Measurements from ENCODE around the gene SIPA1L3. TPM values are rescaled to one million over a fixed set of nuclear protein-coding genes. Genes with fewer than 3 reads are reported as not detected.

The SIPA1L3 gene
- total and polyA plus RNA-seq, 2 experiments from 2014 or later = 15.7 to 54.1 TPM

DNA sequence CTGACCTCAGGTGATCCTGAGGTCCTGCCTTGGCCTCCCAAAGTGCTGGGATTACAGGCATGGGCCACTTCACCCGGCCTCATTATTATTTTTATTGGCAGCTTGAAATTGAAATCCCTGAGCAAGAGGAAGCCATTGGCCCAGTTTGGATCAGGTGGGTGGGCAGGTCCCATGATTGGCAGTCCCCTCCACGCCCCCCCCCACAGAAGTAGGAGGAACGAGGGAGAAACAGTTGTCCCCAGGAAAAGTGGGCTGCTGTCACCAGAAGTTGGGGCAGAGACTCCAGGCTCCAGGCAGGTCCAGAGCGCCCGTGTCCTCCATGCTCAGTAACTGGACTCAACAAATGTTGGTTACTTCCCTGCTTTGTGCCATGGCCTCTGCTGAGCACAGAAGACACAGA, 70.4 kb downstream of the SIPA1L3 start (continued):
- TF ChIP-seq, protein P1, sequence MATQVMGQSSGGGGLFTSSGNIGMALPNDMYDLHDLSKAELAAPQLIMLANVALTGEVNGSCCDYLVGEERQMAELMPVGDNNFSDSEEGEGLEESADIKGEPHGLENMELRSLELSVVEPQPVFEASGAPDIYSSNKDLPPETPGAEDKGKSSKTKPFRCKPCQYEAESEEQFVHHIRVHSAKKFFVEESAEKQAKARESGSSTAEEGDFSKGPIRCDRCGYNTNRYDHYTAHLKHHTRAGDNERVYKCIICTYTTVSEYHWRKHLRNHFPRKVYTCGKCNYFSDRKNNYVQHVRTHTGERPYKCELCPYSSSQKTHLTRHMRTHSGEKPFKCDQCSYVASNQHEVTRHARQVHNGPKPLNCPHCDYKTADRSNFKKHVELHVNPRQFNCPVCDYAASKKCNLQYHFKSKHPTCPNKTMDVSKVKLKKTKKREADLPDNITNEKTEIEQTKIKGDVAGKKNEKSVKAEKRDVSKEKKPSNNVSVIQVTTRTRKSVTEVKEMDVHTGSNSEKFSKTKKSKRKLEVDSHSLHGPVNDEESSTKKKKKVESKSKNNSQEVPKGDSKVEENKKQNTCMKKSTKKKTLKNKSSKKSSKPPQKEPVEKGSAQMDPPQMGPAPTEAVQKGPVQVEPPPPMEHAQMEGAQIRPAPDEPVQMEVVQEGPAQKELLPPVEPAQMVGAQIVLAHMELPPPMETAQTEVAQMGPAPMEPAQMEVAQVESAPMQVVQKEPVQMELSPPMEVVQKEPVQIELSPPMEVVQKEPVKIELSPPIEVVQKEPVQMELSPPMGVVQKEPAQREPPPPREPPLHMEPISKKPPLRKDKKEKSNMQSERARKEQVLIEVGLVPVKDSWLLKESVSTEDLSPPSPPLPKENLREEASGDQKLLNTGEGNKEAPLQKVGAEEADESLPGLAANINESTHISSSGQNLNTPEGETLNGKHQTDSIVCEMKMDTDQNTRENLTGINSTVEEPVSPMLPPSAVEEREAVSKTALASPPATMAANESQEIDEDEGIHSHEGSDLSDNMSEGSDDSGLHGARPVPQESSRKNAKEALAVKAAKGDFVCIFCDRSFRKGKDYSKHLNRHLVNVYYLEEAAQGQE (IDR thresholded peaks at IDR 0.05; ENCODE audit: unreplicated experiment) = no peak
- no peak for TF ChIP-seq EZH2phosphoT487 (IDR thresholded peaks at IDR 0.05; ENCODE audit: unreplicated experiment)
- TF ChIP-seq ZNF114 (CRISPR knock-in tag; IDR thresholded peaks at IDR 0.05) = no peak
- no peak for TF ChIP-seq POLR2AphosphoS5 (IDR thresholded peaks at IDR 0.05; ENCODE audit: low read depth)
- TF ChIP-seq, protein P2, sequence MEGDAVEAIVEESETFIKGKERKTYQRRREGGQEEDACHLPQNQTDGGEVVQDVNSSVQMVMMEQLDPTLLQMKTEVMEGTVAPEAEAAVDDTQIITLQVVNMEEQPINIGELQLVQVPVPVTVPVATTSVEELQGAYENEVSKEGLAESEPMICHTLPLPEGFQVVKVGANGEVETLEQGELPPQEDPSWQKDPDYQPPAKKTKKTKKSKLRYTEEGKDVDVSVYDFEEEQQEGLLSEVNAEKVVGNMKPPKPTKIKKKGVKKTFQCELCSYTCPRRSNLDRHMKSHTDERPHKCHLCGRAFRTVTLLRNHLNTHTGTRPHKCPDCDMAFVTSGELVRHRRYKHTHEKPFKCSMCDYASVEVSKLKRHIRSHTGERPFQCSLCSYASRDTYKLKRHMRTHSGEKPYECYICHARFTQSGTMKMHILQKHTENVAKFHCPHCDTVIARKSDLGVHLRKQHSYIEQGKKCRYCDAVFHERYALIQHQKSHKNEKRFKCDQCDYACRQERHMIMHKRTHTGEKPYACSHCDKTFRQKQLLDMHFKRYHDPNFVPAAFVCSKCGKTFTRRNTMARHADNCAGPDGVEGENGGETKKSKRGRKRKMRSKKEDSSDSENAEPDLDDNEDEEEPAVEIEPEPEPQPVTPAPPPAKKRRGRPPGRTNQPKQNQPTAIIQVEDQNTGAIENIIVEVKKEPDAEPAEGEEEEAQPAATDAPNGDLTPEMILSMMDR (conservative IDR thresholded peaks at IDR 0.05; ENCODE audit: low read depth in 2 of 2) = no peak
- TF ChIP-seq, protein P3, sequence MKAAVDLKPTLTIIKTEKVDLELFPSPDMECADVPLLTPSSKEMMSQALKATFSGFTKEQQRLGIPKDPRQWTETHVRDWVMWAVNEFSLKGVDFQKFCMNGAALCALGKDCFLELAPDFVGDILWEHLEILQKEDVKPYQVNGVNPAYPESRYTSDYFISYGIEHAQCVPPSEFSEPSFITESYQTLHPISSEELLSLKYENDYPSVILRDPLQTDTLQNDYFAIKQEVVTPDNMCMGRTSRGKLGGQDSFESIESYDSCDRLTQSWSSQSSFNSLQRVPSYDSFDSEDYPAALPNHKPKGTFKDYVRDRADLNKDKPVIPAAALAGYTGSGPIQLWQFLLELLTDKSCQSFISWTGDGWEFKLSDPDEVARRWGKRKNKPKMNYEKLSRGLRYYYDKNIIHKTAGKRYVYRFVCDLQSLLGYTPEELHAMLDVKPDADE (IDR thresholded peaks at IDR 0.05) = no peak
- TF ChIP-seq NANOG (IDR thresholded peaks at IDR 0.05; ENCODE audit: borderline replicate concordance) = no peak
- TF ChIP-seq ZNF331 (CRISPR knock-in tag; IDR thresholded peaks at IDR 0.05; ENCODE audit: low read depth) = no peak
- no peak for TF ChIP-seq STAT1 (IDR thresholded peaks at IDR 0.05; ENCODE audit: unreplicated experiment)

DNA sequence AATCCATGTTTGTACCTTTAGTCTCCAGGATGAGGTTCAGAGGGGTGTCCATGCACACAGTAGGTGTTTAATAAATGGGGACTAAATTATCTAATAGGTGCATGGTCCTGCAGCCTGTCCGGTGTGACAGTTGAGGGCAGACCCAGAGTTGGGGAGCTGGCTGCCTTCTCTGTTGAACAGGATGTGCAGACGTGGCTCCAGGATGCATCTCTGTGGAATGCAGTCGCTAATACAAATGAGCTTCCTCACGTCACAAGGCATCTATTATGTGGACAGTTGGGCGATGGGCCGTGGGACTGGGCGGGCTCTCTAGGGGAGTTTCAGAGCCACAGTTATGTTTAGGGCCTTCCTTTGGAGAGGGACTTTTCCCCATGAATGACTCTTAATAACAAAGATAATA, 71.0 kb downstream of the SIPA1L3 start:
- Histone ChIP-seq H3K4me1 (ENCODE audit: insufficient read depth) (no peaks in the 10 kb centered on the region), H3F3A (replicated peaks; ENCODE audit: low read depth) (no peaks in the 10 kb centered on the region), H3K4me3 (no peak overlapping the region), H3K36me3 (ENCODE audit: insufficient read depth) (no peaks in the 10 kb centered on the region), H3K4me2 (no peak overlapping the region), H3K27me3 (ENCODE audit: insufficient read depth) (no peaks in the 10 kb centered on the region), H3K9me2 (ENCODE audit: insufficient read depth) (no peaks in the 10 kb centered on the region), H2AFZ (no peak overlapping the region), H3K79me2 (replicated peaks; ENCODE audit: insufficient read depth) (peaks cover 49% of the 10 kb centered on the region), H4K20me1 (replicated peaks; ENCODE audit: insufficient read depth) (peaks cover 7% of the 10 kb centered on the region), H3K27ac (ENCODE audit: low read depth) (no peak overlapping the region)
- Mint-ChIP-seq H3K4me1 (peaks cover 24% of the 10 kb centered on the region), H3K9me3 (no peaks in the 10 kb centered on the region), H3K27ac (no peak overlapping the region), H3K36me3 (ENCODE audit: low read depth) (no peaks in the 10 kb centered on the region; the same call in 2 of the 3 replicates), H3K4me3 (no peak overlapping the region), H3K27me3 (ENCODE audit: insufficient read depth, low read depth, poor library complexity) (peaks cover 7% of the 10 kb centered on the region)
- DNase-seq (ENCODE audit: low spot score) = no peak
- no peak for ATAC-seq
- TF ChIP-seq ZNF114 (CRISPR knock-in tag; IDR thresholded peaks at IDR 0.05) (no peak), JUNB (IDR thresholded peaks at IDR 0.05; ENCODE audit: unreplicated experiment) (no peak), NANOG (IDR thresholded peaks at IDR 0.05; ENCODE audit: borderline replicate concordance) (no peak), POLR2AphosphoS5 (IDR thresholded peaks at IDR 0.05; ENCODE audit: low read depth) (no peak), ZNF331 (CRISPR knock-in tag; IDR thresholded peaks at IDR 0.05; ENCODE audit: low read depth) (no peak), CREB1 (CRISPR knock-in tag; IDR thresholded peaks at IDR 0.05; ENCODE audit: low read depth) (no peak), EZH2 (IDR thresholded peaks at IDR 0.05; ENCODE audit: low read depth, unreplicated experiment) (no peak), STAT1 (IDR thresholded peaks at IDR 0.05; ENCODE audit: unreplicated experiment) (no peak)
- TF ChIP-seq, protein P3 (IDR thresholded peaks at IDR 0.05) = no peak
- TF ChIP-seq, protein P2 (conservative IDR thresholded peaks at IDR 0.05; ENCODE audit: low read depth in 2 of 2) = no peak
- TF ChIP-seq, protein P1 (IDR thresholded peaks at IDR 0.05; ENCODE audit: unreplicated experiment) = no peak

Data from GM23338 (cell line).